HepG2 (cell line): ENCODE measurements around the gene CLCA4. TPM values are rescaled to one million over a fixed set of nuclear protein-coding genes. Genes with fewer than 3 reads are reported as not detected.

ENCODE experiments used
- ATAC-seq: fragments of 200-7000 bp; cut with Tn5 transposase; 3 replicates; pipeline ENCODE4 v1.9.1; 2020; ENCODE audit warnings: mild to moderate bottlenecking, moderate library complexity
- BruUV-seq: library from RNA; stranded (reverse); fragments of 400-500 nt; replicated peaks from 2 replicates; lab custom pipeline; 2021; lab: Mats Ljungman, UMichigan
- CTCF ChIA-PET: fragments of 300-600 bp; formaldehyde crosslinking; extraction: SDS; loops from one replicate; lab custom pipeline; 2021; ENCODE audit warnings: low total read pairs, inconsistent platforms, low intra/inter-chr PET ratio; lab: Yijun Ruan, JAX
- POLR2A ChIA-PET: fragments of 350-600 bp; sonication (Branson Sonifier 250); formaldehyde crosslinking; loops from one replicate; lab custom pipeline; 2020; ENCODE audit warnings: antibody characterized with exemption, inconsistent platforms; lab: Yijun Ruan, JAX
- DNase-seq: peaks from one replicate; pipeline ENCODE4 v3.0.0-alpha.2; 2015; ENCODE audit warnings: low spot score
- FAIRE-seq: peaks from 3 replicates; lab custom pipeline; 2011; peaks lifted over from hg19 to GRCh38; lab: Jason Lieb, UNC
- H2AFZ ChIP-seq: one replicate; pipeline ENCODE4 v1.6.1; 2011; ENCODE audit warnings: low read length, inconsistent platforms
- H3K27ac ChIP-seq: fragments of 300-600 bp; 3 replicates; pipeline ENCODE4 v1.8.0; 2011; ENCODE audit warnings: mixed run types, mild to moderate bottlenecking, mixed read lengths, low read length, inconsistent platforms; ENCODE audit not compliant: insufficient read depth; ENCODE audit errors: extremely low read length
- H3K27me3 ChIP-seq, 2 experiments: fragments of 200-600 bp in 1 of 2; 2 replicates in 1 of 2; 3 replicates in 1 of 2; pipeline versions ENCODE4 v1.6.0 to v1.8.0; 2011; ENCODE audit warnings: low read length in 2 of 2, mild to moderate bottlenecking in 2 of 2, moderate library complexity in 2 of 2, inconsistent platforms in 1 of 2; ENCODE audit not compliant: insufficient read depth in 2 of 2, control insufficient read depth in 1 of 2
- H3K36me3 ChIP-seq, 2 experiments: fragments of 200-600 bp in 1 of 2; replicated peaks in 1 of 2; 2 replicates in 1 of 2; 3 replicates in 1 of 2; pipeline versions ENCODE4 v1.5.1 to v1.8.0; 2011; ENCODE audit warnings: low read length in 2 of 2, inconsistent platforms in 1 of 2; ENCODE audit not compliant: insufficient read depth in 2 of 2, control insufficient read depth in 1 of 2
- H3K4me1 ChIP-seq: 2 replicates; pipeline ENCODE4 v1.5.1; 2012; ENCODE audit warnings: low read length, inconsistent platforms; ENCODE audit not compliant: insufficient read depth
- H3K4me2 ChIP-seq: 2 replicates; pipeline ENCODE4 v1.6.0; 2011; ENCODE audit warnings: low read depth, low read length, inconsistent platforms
- H3K4me3 ChIP-seq, 3 experiments: fragments of 200-600 bp in 1 of 3; sonication (generic), shearing (Covaris generic) in 1 of 3; replicated peaks in 1 of 3; 2 replicates each; pipeline ENCODE4 v1.5.1; 2011 to 2016; ENCODE audit warnings: low read length in 3 of 3, inconsistent platforms in 2 of 3, low read depth in 2 of 3, mild to moderate bottlenecking in 2 of 3, control low read depth in 1 of 3, mixed read lengths in 1 of 3; ENCODE audit not compliant: insufficient read depth in 1 of 3
- H3K79me2 ChIP-seq: one replicate; pipeline ENCODE4 v1.6.1; 2011; ENCODE audit warnings: low read length, inconsistent platforms; ENCODE audit not compliant: insufficient read depth
- H3K9ac ChIP-seq: 2 replicates; pipeline ENCODE4 v1.6.0; 2011; ENCODE audit warnings: mild to moderate bottlenecking, low read depth, low read length, inconsistent platforms; ENCODE audit not compliant: insufficient read depth
- H3K9me3 ChIP-seq: 2 replicates; pipeline ENCODE4 v1.5.1; 2012; ENCODE audit warnings: mild to moderate bottlenecking, low read length
- H4K20me1 ChIP-seq: 2 replicates; pipeline ENCODE4 v1.6.0; 2011; ENCODE audit warnings: inconsistent platforms, mild to moderate bottlenecking, low read length, moderate library complexity; ENCODE audit not compliant: insufficient read depth
- CREB1 ChIP-seq, 2 experiments: fragments of 450-650 bp in 1 of 2; IDR thresholded peaks; 2 replicates each; pipeline ENCODE4 v1.6.1; 2016 to 2017; ENCODE audit warnings: control low read depth in 1 of 2, mild to moderate bottlenecking in 1 of 2, missing compliant biosample characterization in 1 of 2, missing genetic modification characterization in 1 of 2
- JARID2 ChIP-seq: sonication (generic); formaldehyde crosslinking; IDR thresholded peaks from 2 replicates; pipeline ENCODE4 v1.8.1; 2023; ENCODE audit warnings: missing genetic modification reagents, inconsistent platforms; ENCODE audit not compliant: insufficient replicate concordance
- PHB2 ChIP-seq: fragments of 450-650 bp; IDR thresholded peaks from 2 replicates; pipeline ENCODE4 v1.6.1; 2018; ENCODE audit not compliant: partially characterized antibody
- SETDB1 ChIP-seq: sonication (generic); formaldehyde crosslinking; IDR thresholded peaks from 2 replicates; pipeline ENCODE4 v1.5.1; 2020; ENCODE audit warnings: missing genetic modification reagents, mild to moderate bottlenecking, borderline replicate concordance
- ZBTB20 ChIP-seq: sonication (generic); formaldehyde crosslinking; IDR thresholded peaks from 2 replicates; pipeline ENCODE4 v1.8.1; 2023; ENCODE audit warnings: missing genetic modification reagents, low read depth, mild to moderate bottlenecking, borderline replicate concordance
- ZNF713 ChIP-seq: sonication (generic); formaldehyde crosslinking; IDR thresholded peaks from 2 replicates; pipeline ENCODE4 v1.4.0; 2020; ENCODE audit warnings: mild to moderate bottlenecking, missing genetic modification reagents
- ZNF766 ChIP-seq: sonication (generic); formaldehyde crosslinking; IDR thresholded peaks from 2 replicates; pipeline ENCODE4 v1.5.0; 2020; ENCODE audit warnings: missing genetic modification reagents, borderline replicate concordance
- ZSCAN21 ChIP-seq: sonication (generic); formaldehyde crosslinking; IDR thresholded peaks from 2 replicates; pipeline ENCODE4 v1.8.0; 2022; ENCODE audit warnings: mild to moderate bottlenecking, missing genetic modification reagents, moderate library complexity, borderline replicate concordance
- WGBS: methylation state at CpG from one replicate; pipeline ENCODE4 v1.1.6; 2017; ENCODE audit warnings: low lambda C conversion rate; 5-methylcytosine and 5-hydroxymethylcytosine counted together
- in situ Hi-C: cut with HindIII; loops from 2 replicates; pipeline ENCODE4 v1.10.0; 2017; ENCODE audit warnings: low pct_unique_long_range_greater_than_20kb; ENCODE audit not compliant: extremely low pct_ligation_motif_present
- intact Hi-C: fragments of 100-400 bp; cut with micrococcal nuclease; formaldehyde crosslinking; loops from one replicate; pipeline ENCODE4 v1.10.0; 2022; ENCODE audit not compliant: unreplicated experiment
- polyA plus RNA-seq, 8 experiments: library from polyadenylated mRNA; depleted of rRNA in 3 of 8; stranded (reverse) in 7 of 8; unstranded in 1 of 8; fragments of >200 nt; fragmentation: Illumina TruSeq in 4 of 8; extraction: Trizol in 4 of 8; gene quantifications; 2 replicates each; pipeline versions ENCODE4 v1.2.1 to v1.2.3, GENCODE V29; 2011 to 2016; ENCODE audit warnings: low read depth in 4 of 8, missing spikeins in 1 of 8, mixed read lengths in 1 of 8; ENCODE audit not compliant: insufficient read depth in 1 of 8
- total RNA-seq, 5 experiments: library from RNA; depleted of rRNA; stranded (reverse); fragments of >200 nt; fragmentation: Illumina TruSeq; extraction: Trizol; gene quantifications; 2 replicates each; pipeline ENCODE4 v1.2.3, GENCODE V29; 2016; ENCODE audit warnings: low read depth in 1 of 5
- TF ChIP-seq, protein P1 (sequence below): sonication (generic); formaldehyde crosslinking; IDR thresholded peaks from 2 replicates; pipeline ENCODE4 v1.4.0; 2020; ENCODE audit warnings: missing genetic modification reagents, borderline replicate concordance
- TF ChIP-seq, protein P2 (sequence below): sonication (generic); formaldehyde crosslinking; IDR thresholded peaks from 2 replicates; pipeline ENCODE4 v1.9.0; 2022; ENCODE audit warnings: missing genetic modification reagents, mild to moderate bottlenecking, borderline replicate concordance
- TF ChIP-seq, protein P3 (sequence below): sonication (generic); formaldehyde crosslinking; IDR thresholded peaks from 2 replicates; pipeline ENCODE4 v1.5.0; 2020; ENCODE audit warnings: mild to moderate bottlenecking, missing genetic modification reagents, moderate library complexity

The CLCA4 gene
- total and polyA plus RNA-seq, 2 of the 13 experiments (the other 11 are each of a cell fraction or from before 2014, with no cell fraction given): not detected

DNA sequence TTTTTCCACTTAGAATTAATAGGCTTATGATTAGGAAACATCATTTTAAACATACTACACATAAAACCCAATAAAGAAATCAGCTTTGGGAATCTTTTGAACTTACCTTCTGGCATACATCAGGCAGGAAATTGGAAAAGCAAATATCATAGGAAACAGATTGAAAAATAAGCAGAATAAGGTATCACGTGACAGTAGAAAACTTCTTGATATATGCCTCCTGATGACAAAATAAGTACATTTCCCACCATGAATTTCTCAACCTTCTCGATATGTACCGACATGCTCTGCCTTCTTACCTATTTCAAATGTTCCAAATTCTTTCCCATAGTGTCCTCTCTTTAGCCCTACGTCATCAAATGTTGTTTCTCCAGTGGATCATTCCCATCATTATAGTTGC, 72.4 kb downstream of the CLCA4 start (continued):
- TF ChIP-seq CREB1 (IDR thresholded peaks at IDR 0.05): peak; percentile 81
- TF ChIP-seq CREB1 (CRISPR knock-in tag; IDR thresholded peaks at IDR 0.05): no peak
- TF ChIP-seq, protein P1, sequence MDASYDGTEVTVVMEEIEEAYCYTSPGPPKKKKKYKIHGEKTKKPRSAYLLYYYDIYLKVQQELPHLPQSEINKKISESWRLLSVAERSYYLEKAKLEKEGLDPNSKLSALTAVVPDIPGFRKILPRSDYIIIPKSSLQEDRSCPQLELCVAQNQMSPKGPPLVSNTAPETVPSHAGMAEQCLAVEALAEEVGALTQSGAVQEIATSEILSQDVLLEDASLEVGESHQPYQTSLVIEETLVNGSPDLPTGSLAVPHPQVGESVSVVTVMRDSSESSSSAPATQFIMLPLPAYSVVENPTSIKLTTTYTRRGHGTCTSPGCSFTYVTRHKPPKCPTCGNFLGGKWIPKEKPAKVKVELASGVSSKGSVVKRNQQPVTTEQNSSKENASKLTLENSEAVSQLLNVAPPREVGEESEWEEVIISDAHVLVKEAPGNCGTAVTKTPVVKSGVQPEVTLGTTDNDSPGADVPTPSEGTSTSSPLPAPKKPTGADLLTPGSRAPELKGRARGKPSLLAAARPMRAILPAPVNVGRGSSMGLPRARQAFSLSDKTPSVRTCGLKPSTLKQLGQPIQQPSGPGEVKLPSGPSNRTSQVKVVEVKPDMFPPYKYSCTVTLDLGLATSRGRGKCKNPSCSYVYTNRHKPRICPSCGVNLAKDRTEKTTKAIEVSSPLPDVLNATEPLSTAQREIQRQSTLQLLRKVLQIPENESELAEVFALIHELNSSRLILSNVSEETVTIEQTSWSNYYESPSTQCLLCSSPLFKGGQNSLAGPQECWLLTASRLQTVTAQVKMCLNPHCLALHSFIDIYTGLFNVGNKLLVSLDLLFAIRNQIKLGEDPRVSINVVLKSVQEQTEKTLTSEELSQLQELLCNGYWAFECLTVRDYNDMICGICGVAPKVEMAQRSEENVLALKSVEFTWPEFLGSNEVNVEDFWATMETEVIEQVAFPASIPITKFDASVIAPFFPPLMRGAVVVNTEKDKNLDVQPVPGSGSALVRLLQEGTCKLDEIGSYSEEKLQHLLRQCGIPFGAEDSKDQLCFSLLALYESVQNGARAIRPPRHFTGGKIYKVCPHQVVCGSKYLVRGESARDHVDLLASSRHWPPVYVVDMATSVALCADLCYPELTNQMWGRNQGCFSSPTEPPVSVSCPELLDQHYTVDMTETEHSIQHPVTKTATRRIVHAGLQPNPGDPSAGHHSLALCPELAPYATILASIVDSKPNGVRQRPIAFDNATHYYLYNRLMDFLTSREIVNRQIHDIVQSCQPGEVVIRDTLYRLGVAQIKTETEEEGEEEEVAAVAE (CRISPR knock-in tag): no peak
- TF ChIP-seq, protein P2, sequence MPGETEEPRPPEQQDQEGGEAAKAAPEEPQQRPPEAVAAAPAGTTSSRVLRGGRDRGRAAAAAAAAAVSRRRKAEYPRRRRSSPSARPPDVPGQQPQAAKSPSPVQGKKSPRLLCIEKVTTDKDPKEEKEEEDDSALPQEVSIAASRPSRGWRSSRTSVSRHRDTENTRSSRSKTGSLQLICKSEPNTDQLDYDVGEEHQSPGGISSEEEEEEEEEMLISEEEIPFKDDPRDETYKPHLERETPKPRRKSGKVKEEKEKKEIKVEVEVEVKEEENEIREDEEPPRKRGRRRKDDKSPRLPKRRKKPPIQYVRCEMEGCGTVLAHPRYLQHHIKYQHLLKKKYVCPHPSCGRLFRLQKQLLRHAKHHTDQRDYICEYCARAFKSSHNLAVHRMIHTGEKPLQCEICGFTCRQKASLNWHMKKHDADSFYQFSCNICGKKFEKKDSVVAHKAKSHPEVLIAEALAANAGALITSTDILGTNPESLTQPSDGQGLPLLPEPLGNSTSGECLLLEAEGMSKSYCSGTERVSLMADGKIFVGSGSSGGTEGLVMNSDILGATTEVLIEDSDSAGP: no peak
- no peak for TF ChIP-seq ZNF713
- no peak for TF ChIP-seq ZSCAN21 (CRISPR knock-in tag)
- no peak for TF ChIP-seq PHB2

DNA sequence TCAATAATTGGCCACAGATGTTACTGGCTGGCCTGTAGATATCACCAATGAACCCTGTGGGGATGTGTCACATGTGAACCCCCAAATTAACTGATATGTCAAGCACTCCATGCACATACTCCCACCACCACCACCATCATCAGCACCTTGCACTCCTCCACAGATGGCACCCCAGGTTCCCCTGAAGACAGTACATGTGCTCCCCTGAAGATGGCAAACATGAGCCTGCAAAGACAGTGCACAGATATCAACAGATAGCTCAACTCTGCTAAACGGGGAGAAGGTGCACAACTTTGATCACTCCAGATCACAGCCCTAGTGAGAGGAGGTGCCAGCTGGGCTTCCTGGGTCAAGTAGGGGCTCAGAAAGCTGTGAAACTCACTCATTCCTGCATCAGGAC, 74.4 kb downstream of the CLCA4 start:
- H3K36me3 ChIP-seq: no peaks in the 10 kb centered on the region
- no peaks in the 10 kb centered on the region; a peak in 1 of 5 replicates for H3K27me3 ChIP-seq
- H3K27ac ChIP-seq: no peak overlapping the region
- ATAC-seq (no peak), DNase-seq (no peak), FAIRE-seq (no peak)
- H3K9me3 ChIP-seq: no peaks in the 10 kb centered on the region
- no peaks in the 10 kb centered on the region for H4K20me1 ChIP-seq
- TF ChIP-seq, protein P3, sequence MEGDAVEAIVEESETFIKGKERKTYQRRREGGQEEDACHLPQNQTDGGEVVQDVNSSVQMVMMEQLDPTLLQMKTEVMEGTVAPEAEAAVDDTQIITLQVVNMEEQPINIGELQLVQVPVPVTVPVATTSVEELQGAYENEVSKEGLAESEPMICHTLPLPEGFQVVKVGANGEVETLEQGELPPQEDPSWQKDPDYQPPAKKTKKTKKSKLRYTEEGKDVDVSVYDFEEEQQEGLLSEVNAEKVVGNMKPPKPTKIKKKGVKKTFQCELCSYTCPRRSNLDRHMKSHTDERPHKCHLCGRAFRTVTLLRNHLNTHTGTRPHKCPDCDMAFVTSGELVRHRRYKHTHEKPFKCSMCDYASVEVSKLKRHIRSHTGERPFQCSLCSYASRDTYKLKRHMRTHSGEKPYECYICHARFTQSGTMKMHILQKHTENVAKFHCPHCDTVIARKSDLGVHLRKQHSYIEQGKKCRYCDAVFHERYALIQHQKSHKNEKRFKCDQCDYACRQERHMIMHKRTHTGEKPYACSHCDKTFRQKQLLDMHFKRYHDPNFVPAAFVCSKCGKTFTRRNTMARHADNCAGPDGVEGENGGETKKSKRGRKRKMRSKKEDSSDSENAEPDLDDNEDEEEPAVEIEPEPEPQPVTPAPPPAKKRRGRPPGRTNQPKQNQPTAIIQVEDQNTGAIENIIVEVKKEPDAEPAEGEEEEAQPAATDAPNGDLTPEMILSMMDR (CRISPR knock-in tag): 0 out of 2 replicates have a peak, but pooled peaks have one; percentile 7
- TF ChIP-seq ZBTB20 (no peak), SETDB1 (CRISPR knock-in tag) (no peak), ZNF766 (CRISPR knock-in tag) (no peak), JARID2 (CRISPR knock-in tag) (no peak)
- 0% methylated on average over 1 of the region's 1 CpG for WGBS
- BruUV-seq: no TSS peak
- ChIA-PET CTCF (no interaction called here), POLR2A (no interaction called here)
- in situ Hi-C loops (no loop called here), intact Hi-C loops (no loop called here)
- no peaks in the 10 kb centered on the region for H3K79me2 ChIP-seq
- H3K9ac ChIP-seq: no peak overlapping the region
- no peak overlapping the region for H3K4me2 ChIP-seq
- H3K4me1 ChIP-seq: no peaks in the 10 kb centered on the region
- H3K4me3 ChIP-seq: no peak overlapping the region
- no peak overlapping the region for H2AFZ ChIP-seq
